GM12878 (cell line): ENCODE results near the gene RAG1. TPM values are rescaled to one million over a fixed set of nuclear protein-coding genes. Genes with fewer than 3 reads are reported as not detected.

Experiments
- POLR2AphosphoS2 ChIP-seq: IDR thresholded peaks from 2 replicates; pipeline ENCODE4 v1.6.1; 2011; ENCODE audit warnings: low read depth, mild to moderate bottlenecking, low read length, improper control_type of control experiment, moderate library complexity
- ZNF217 ChIP-seq: fragments of 450-650 bp; IDR thresholded peaks from 2 replicates; pipeline ENCODE4 v1.6.1; 2017; ENCODE audit warnings: antibody characterized with exemption, mild to moderate bottlenecking
- polyA plus RNA-seq, 11 experiments: library from polyadenylated mRNA; depleted of rRNA in 4 of 11; unstranded in 6 of 11; stranded (reverse) in 5 of 11; fragments of >200 nt; fragmentation: Nextera tagmentation in 4 of 11; fragmentation: Illumina TruSeq in 1 of 11; extraction: Ambion mirVana in 4 of 11; extraction: Trizol in 1 of 11; gene quantifications; 1 replicate in 1 of 11; 2 replicates in 10 of 11; pipeline versions ENCODE4 v1.2.1 to v1.2.3, GENCODE V29; 2011 to 2016; ENCODE audit warnings: inconsistent platforms in 2 of 11, missing spikeins in 2 of 11, low read depth in 1 of 11
- total RNA-seq, 4 experiments: library from RNA; depleted of rRNA in 3 of 4; stranded (reverse); fragments of >200 nt in 3 of 4; fragmentation: Illumina TruSeq in 1 of 4; extraction: Trizol in 1 of 4; gene quantifications; 2 replicates each; pipeline versions ENCODE4 v1.2.1 to v1.2.3, GENCODE V29; 2013 to 2021

The RAG1 gene
- total and polyA plus RNA-seq, 10 of the 15 experiments (the other 5 are each of a cell fraction or from before 2014, with no cell fraction given) = 0.01 to 0.44 (median 0.05) TPM; not detected in 3

DNA sequence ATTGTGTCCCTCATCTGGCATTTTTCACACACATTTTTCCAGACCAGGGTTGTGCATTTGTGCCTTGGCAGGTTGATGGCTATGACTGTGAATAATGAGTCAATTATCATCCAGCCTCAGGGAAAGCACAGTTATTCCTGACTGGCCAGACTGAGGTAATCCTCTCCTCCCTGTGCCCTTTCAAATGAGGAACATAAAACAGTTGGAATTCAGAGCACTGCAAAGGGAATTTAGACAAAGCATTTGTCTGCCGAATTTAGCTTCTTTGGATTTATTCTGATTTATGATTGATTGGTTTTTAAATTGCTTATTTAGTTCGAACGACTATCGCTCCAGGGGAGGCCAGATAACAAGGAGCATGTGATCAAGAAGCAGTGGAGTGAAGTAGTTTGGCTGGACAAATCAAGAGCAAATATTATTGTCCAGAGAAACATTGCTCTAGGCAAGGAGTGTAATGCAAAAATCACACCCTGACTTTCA lies 61.0 kb downstream of the RAG1 start (continued):
- TF ChIP-seq POLR2AphosphoS2 = no peak
- no peak for TF ChIP-seq ZNF217

Other genes with a start within 250 kb of the RAG1 start
- gene TRAF6, start 57.7 kb upstream of the RAG1 start, total RNA-seq (2014; rRNA removed) = 6.3 and 7.5 TPM in 2 replicates
- gene TRAF6, start 57.7 kb upstream of the RAG1 start, total RNA-seq (2014; rRNA removed; fragmentation: Illumina TruSeq; extraction: Trizol) = 4.8 and 6.9 TPM in 2 replicates
- 6.7 and 7.1 TPM in 2 replicates for gene TRAF6, start 57.7 kb upstream of the RAG1 start, total RNA-seq (2021)
- 10.9 and 11.7 TPM in 2 replicates for gene TRAF6, start 57.7 kb upstream of the RAG1 start, polyA plus RNA-seq (2011; rRNA removed)
- 5.3 and 6.8 TPM in 2 replicates for gene TRAF6, start 57.7 kb upstream of the RAG1 start, polyA plus RNA-seq (2014; fragmentation: Illumina TruSeq; extraction: Trizol)
- gene TRAF6, start 57.7 kb upstream of the RAG1 start, polyA plus RNA-seq (2014; fragmentation: Nextera tagmentation; extraction: Ambion mirVana) = 1 to 10 TPM; 1.4 to 2.6 TPM
- gene TRAF6, start 57.7 kb upstream of the RAG1 start, polyA plus RNA-seq (2014; rRNA removed) = 3.4 and 4.4 TPM in 2 replicates
- gene TRAF6, start 57.7 kb upstream of the RAG1 start, polyA plus RNA-seq (2016; fragmentation: Nextera tagmentation; extraction: Ambion mirVana) = 10 to 100 TPM in 1 of 2 experiments, 1 to 10 TPM in 1; 8.3 to 10.5 TPM
- 0.60 TPM in 1 of 2 replicates, not detected in the other for gene IFTAP, start 26.5 kb downstream of the RAG1 start, total RNA-seq (2014; rRNA removed)
- 0.36 and 0.46 TPM in 2 replicates for gene IFTAP, start 26.5 kb downstream of the RAG1 start, total RNA-seq (2014; rRNA removed; fragmentation: Illumina TruSeq; extraction: Trizol)
- 0.77 TPM in 1 of 2 replicates, not detected in the other for gene IFTAP, start 26.5 kb downstream of the RAG1 start, total RNA-seq (2021)
- gene IFTAP, start 26.5 kb downstream of the RAG1 start, polyA plus RNA-seq (2011; rRNA removed) = 1.0 and 2.5 TPM in 2 replicates
- gene IFTAP, start 26.5 kb downstream of the RAG1 start, polyA plus RNA-seq (2014; fragmentation: Illumina TruSeq; extraction: Trizol) = 0.43 and 0.48 TPM in 2 replicates
- gene IFTAP, start 26.5 kb downstream of the RAG1 start, polyA plus RNA-seq (2014; fragmentation: Nextera tagmentation; extraction: Ambion mirVana) = under 1 TPM; 0.32 to 0.64 TPM
- 0.60 TPM in 1 of 2 replicates, not detected in the other for gene IFTAP, start 26.5 kb downstream of the RAG1 start, polyA plus RNA-seq (2014; rRNA removed)
- under 1 TPM; 0.63 to 0.80 TPM for gene IFTAP, start 26.5 kb downstream of the RAG1 start, polyA plus RNA-seq (2016; fragmentation: Nextera tagmentation; extraction: Ambion mirVana)
- not detected in 2 replicates for gene RAG2, start 30.2 kb downstream of the RAG1 start, total RNA-seq (2014; rRNA removed)
- gene RAG2, start 30.2 kb downstream of the RAG1 start, total RNA-seq (2014; rRNA removed; fragmentation: Illumina TruSeq; extraction: Trizol) = not detected in 2 replicates
- gene RAG2, start 30.2 kb downstream of the RAG1 start, total RNA-seq (2021) = not detected in 2 replicates
- gene RAG2, start 30.2 kb downstream of the RAG1 start, polyA plus RNA-seq (2011; rRNA removed) = not detected in 2 replicates
- gene RAG2, start 30.2 kb downstream of the RAG1 start, polyA plus RNA-seq (2014; fragmentation: Illumina TruSeq; extraction: Trizol) = not detected in 2 replicates
- gene RAG2, start 30.2 kb downstream of the RAG1 start, polyA plus RNA-seq (2014; fragmentation: Nextera tagmentation; extraction: Ambion mirVana) = not detected
- gene RAG2, start 30.2 kb downstream of the RAG1 start, polyA plus RNA-seq (2014; rRNA removed) = not detected in 2 replicates
- gene RAG2, start 30.2 kb downstream of the RAG1 start, polyA plus RNA-seq (2016; fragmentation: Nextera tagmentation; extraction: Ambion mirVana) = not detected